GM18499 (cell line): ENCODE measurements around the gene GLTPD2.
"Not testable (repeated sequence)": the region's sequence is repeated elsewhere in the genome, so short reads cannot be mapped to it uniquely, and the experiment has no call there.

Source experiments
- ATAC-seq: cut with Tn5 transposase; IDR thresholded peaks from one replicate; pipeline ENCODE4 v1.9.1; 2021; ENCODE audit warnings: moderate number of reproducible peaks; ENCODE audit not compliant: insufficient read depth, unreplicated experiment

GLTPD2 gene

DNA sequence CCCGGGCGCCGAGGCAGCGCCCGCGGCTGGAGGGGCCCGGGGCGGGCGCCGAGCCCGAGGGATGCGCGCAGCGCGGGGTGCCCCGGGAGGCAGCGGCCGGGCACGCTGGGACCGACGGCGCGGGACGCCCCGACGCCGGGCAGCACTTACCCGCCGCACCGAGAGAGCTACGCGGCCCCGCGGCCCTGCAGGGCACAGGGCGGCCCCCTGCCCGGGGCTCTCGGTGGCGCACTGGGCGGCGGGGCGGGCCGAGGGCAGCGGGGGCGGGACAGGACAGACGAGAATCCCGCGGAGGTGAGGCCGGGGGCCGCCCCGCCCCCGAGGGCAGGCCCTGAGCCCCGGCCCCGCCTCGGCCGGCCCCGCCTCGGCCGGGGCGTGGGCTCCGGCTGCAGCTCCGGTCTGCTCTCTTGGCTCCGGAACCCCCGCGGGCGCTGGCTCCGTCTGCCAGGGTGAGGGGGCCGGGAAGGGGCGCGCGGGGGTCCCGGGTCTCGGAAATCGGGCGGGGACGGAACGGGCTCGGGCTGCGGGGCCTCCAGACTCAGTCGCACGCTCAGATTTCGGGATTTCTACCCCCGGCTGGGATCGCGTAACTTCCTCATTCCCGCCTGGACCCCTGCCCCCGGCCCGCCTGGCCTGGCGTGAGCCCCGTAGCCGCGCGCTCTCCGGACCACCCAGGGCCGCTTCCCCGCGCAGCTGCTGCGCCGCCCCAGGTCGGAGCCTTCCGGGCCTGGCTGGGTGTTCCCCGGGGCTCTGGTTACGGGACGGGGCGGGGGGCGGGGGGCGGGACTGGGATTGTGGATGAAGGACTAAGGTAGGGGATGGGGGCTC is 18.2 kb downstream of the GLTPD2 start, which contains the start of gene PLD2:
Gene PLD2 (plus strand): TSS at position 376 of the 828 bp plus-strand sequence. CDS start 621 bp downstream, outside the sequence.
- no peak for ATAC-seq

DNA sequence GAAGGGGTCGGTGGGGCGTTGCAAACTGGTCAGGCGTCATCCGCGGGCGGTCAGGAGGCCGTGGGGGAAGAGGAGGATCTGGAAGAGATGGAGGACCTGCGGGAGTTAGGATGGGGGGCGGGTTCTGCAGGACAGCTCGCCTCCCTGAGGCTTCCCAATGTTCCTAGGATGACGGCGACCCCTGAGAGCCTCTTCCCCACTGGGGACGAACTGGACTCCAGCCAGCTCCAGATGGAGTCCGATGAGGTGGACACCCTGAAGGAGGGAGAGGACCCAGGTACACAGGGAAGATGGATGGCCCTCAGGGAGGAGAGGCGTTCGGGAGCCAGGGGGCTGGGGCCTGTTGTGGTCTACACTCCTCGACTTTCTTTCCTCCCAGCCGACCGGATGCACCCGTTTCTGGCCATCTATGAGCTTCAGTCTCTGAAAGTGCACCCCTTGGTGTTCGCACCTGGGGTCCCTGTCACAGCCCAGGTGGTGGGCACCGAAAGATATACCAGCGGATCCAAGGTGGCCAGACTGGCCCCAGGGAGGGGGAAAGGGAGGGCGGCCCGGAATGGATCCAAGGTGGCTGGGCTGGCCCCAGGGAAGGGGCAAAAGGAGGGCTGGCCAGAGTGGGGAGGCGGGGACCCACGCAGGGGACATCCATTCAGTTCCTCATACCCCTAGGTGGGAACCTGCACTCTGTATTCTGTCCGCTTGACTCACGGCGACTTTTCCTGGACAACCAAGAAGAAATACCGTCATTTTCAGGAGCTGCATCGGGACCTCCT is 19.0 kb downstream of the GLTPD2 start:
- no peak for ATAC-seq

DNA sequence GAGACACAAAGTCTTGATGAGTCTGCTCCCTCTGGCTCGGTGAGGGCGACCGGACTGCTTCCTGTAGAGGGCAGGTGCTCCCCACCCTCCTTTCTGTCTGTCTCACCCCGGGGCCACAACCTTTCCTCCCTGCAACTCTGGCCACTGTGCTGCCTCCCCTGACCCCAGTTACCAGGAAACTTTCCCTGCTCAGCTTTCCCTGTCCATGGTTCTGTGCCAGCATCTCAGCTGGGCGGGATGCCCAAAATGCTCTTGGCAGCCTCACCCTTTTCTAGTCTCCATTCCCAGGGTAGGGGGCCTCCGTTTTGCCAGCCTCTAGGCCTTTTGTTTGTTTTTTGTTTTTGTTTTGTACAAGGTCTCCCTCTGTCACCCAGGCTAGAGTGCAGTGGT is 19.6 kb downstream of the GLTPD2 start:
- no peak for ATAC-seq

DNA sequence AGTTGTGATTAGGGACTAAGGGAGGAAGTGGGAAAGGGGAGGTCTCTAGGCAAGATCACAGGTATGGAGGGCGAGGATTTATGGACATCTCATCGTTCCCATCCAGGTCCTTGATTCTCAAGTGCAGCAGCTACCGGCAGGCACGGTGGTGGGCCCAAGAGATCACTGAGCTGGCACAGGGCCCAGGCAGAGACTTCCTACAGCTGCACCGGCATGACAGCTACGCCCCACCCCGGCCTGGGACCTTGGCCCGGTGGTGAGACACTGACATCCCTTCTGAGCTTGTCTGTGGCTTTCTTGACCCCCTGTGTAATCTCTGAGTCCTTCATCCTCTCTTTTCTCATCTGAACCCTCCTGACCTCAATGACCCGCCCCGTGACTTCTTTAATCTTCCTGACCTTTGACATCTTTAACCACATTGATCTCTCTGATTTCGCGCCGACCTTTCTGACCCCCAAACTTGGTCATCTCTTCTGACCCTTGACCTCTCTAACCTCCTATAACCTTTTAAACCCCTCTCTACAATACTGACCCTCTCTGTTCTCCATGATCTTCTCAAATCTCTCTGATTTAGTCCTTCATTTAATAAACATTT is 22.0 kb downstream of the GLTPD2 start:
- ATAC-seq, result no peak

DNA sequence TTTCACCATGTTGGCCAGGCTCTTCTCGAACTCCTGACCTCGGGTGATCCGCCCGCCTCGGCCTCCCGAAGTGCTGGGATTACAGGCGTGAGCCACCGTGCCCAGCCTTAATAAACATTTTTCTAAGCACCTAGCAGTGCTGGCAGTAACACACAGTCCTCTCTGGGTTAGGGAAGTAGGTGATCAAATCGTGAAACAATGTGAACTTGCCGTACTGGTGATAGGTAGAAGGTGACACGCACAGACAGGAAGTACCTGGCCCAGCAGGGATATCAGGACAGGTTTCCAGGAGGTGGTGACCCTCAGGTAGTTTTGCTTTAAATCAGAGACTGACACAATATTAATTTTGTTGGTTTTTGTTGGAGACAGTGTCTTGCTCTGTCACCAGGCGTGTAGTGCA is 22.7 kb downstream of the GLTPD2 start:
- no peak for ATAC-seq

DNA sequence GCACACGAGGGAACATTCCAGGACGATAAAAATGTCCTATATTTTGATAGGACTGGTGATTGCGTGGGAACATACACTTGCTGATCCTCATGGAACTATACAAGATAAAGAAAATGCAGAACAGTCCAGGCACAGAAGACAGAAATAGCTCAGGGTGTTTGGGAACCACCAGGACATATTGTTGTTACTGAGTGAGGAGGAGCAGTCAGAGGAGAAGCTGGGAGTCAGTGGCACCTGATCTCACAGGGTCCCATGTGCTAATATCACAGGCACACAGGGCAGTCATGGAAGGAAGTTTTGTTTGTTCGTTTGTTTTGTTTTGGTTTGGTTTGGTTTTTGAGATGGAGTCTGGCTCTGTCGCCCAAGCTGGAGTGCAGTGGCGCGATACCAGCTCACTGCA is 23.9 kb downstream of the GLTPD2 start:
- no peak for ATAC-seq

DNA sequence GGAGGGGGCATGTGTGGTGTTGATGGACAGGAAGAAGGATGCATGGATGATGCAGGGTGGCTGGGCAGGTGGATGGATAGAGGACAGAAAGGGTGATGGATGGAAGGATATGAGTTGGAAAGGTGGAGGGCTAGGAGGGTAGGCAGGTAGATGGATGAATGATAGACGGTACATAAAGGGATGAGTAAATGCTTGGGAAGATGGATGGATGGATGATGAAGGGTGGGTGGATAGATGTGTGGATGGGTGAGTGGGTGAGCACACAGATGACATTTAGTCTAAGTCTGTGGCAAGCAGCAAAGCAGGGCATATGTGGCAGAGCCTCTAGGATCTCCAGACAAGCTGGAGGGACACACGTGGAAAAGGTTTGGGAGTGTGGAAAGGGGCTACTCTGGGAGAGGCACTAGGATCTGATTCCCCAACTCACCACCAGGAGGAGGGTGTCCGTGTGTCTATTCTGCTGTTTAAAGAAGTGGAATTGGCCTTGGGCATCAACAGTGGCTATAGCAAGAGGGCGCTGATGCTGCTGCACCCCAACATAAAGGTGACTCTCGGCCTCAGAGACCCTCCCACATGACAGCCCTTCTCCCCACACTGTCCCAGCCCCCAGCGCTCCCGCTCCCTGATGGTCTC is 26.4 kb downstream of the GLTPD2 start:
- ATAC-seq, result no peak

DNA sequence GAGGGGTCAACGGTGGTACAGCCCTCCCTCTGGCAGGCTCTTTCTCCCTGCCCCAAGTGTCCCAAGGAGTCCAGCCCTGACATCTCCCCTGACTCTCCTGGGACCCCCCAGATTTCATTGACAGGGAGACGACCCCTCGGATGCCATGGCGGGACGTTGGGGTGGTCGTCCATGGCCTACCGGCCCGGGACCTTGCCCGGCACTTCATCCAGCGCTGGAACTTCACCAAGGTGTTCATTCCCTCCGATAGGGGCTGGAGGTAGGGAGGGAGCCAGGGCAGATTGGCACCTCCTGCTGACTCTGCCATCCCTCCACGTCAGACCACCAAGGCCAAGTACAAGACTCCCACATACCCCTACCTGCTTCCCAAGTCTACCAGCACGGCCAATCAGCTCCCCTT is 28.1 kb downstream of the GLTPD2 start:
- no peak for ATAC-seq

DNA sequence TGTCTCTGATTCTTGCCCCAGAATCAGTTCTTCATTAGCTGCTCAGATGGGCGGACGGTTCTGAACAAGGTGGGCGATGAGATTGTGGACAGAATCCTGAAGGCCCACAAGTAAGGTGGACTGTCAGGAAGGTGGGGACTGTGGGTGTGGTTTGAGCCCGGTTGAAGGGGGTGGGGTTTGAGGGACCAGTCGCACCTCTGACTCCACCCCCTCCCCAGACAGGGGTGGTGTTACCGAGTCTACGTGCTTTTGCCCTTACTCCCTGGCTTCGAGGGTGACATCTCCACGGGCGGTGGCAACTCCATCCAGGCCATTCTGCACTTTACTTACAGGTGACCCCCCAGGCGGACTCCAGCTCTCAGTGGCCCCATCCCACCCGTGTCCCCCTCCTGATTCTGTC is 29.5 kb downstream of the GLTPD2 start:
- no peak for ATAC-seq

DNA sequence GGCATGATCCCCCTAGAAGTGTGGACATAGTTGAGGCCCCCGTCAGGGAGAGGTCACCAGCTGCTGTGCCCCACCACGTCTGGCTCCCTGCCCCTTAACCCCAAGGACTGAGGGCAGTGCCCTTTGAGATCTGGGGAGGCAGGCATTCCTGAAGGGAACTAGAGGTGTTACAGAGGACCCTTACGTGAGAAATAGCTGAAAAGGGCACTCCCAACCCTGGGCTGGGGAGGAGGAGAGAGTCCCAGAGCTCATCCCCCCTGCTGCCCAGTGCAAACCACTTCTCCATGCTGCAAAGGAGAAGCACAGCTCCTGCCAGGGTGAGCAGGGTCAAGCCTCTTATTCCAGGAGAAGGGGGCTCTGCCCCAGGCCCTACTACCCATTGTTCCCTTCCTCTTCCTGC is 34.1 kb downstream of the GLTPD2 start:
- ATAC-seq, result no peak

DNA sequence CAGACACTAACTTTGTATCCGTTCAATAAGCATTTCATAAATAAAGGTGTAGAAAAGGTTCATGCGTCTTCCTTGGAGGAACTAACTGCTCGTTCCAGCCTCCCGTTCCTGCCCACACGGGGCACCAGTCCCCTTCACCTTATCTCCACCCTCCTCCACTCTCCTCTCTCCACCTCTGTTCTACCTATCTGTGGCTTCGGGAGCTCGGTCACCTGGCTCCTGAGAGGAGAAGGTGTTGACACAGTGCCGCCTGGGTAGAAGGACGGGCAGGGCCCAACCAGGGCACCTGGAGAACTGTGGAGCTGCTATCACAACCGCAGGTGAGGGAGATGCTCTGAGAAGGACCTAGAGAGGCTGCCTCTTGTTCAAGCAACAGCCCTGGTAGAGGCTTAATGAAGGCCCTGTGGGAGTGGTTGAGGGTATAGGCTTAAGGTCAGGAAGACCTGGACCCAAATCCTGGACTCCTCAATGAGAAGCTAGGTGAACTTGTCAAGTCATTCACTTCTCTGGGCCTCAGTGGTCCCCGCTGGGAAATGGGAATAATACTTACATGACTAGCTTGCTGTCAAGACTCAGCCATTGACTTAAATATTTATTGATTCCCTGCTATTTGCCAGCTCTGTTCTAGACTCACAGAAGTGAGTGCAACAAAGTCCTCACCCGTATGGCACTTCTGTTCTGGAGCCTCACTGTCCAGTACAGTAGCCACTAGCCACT is 34.8 kb downstream of the GLTPD2 start:
- no peak for ATAC-seq

DNA sequence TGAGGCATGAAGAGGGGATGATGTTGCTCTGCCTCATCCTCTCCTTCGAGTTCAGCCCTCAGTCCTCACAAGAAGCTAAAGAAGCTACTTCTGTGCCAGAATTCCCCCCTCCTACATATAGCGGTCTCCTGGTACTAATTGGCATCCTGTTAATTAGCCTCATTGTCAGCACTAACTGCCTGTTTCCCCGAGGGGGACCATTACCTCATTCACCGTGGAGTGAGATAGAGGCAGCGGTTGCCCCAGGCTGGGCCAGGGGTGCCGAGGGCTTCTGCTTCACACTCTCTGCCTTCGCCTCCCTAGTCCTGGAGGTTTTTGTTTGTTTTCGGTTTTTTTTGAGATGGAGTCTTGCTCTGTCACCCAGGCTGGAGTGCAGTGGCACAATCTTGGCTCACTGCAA is 38.6 kb downstream of the GLTPD2 start:
- ATAC-seq, result no peak

DNA sequence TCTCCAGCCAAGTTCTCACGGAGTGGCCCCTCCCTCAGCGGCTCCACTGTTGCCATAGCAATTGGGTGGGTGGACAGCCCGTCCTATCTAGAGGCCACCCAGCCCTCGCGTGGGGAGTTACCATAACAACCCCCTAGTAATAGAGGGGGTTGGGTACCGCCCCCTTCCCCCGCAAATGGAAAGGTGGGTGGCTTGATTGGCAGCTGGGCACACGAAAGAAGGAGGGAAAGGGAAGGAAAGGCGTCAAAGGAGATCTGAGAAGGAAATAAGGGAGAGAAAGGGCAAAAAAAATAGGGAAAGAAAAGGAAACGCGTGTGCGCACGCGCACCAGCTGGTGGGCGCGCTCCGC is 44.0 kb downstream of the GLTPD2 start:
- not testable (repeated sequence) for ATAC-seq

DNA sequence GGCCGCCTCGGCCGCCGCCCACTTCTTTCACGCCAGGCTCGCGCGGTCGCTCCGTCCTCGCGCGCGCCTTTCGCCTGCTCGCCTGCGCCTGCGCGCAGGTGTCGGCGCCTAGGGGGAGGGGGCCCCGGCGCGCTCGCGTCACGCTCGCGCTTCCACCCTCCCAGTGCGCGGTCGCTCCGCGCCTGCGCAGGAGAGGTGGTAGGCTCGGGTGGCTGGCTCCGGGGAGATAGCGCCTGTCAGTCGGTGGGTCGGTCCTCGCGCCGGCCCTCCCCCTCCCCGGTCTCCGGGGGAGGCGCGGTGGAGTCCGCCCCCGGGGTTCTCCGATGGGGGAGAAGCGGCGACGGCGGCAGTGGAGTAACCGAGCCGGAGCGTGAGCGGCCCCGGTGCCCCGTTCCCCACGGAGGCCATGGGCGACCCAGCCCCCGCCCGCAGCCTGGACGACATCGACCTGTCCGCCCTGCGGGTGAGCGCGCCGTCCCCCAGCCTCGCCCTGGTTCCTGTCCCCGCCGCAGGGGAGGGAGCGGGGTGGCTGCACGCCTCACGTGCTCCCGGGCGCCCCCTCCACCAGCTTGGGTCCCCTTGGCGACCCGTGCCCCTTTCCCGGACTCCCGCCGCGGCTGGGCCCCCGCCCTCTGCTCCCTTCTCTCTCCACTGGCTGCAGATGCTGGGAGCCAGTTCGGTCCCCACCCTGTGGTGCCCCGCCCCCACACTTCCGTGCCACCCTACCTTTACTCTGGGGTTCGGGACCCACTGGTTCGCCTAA is 44.6 kb downstream of the GLTPD2 start, which contains the start of gene MINK1:
Gene MINK1 (plus strand): TSS at position 163 of the 763 bp plus-strand sequence. CDS start 244 bp downstream, at position 407.
- peak; percentile 45 for ATAC-seq

DNA sequence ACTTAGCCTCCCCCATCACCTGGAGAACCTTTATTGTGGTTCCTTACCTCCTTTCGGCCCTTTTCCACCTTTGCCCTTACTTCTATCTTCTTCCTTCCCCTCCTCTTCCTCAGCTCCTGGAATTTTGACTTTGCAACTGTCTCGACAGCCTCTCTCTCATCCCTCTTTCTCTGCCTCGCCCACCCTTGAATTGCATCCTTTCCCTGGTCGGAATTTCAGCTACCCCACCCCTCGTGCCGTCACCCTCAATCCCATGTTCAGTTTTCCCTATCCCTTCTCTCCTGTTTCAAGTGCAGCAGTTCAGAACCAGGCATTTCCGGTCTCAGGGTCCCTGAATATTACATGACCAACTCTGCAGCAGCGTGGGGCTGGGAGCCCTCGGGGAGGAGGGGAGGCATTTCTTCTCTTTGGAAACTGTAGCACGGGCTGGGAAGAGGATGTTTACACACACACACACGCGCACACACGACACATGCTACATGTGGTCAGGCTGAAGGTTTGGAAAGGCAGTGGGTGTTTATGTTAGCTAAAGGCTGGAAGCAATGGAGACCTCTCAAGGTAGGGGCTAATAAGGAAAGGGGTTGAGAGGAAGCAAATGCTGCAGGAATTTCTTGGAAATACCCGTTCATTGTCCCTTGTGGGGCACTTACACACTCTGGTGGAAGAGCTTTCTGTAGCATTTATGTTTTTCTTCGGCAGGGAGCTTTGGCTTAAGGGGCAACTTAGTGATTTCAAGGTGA is 45.3 kb downstream of the GLTPD2 start:
- ATAC-seq, result no peak

DNA sequence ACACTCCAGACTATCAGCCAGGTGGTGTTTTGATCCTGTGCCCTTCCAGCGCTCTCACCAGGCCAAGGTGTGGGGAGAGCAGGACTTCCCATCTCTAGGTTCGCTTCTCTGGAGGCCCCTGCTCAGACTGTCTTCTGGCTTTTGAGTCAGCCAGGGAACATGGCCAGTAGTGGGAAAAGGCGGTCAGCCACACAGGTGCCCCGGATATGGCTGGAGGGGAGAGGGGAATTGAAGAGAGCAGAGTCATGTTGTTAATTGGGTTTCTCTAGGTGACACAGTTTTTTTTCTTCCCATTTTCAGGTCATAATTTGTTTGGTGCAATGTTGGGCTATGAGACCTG is 45.9 kb downstream of the GLTPD2 start:
- no peak for ATAC-seq

DNA sequence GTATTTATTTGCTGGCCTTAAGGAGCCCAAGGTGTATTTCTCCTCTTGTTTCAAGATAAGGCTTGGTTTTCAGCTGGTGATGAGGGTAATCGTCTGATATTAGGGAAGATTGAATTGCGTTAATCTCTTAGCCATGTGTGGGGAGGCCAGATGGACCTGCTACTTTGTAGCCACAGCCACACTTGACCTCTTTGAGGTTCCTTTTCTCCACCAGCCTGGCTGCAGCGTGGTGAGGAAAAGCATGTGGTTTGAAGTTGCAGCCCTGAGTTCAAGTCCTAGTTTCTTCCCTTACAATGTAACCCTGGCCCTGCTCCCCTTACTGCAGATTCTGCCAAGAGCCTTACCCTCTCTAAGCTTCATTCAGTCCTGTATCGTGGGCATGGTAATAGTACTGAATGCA is 47.5 kb downstream of the GLTPD2 start:
- no peak for ATAC-seq

DNA sequence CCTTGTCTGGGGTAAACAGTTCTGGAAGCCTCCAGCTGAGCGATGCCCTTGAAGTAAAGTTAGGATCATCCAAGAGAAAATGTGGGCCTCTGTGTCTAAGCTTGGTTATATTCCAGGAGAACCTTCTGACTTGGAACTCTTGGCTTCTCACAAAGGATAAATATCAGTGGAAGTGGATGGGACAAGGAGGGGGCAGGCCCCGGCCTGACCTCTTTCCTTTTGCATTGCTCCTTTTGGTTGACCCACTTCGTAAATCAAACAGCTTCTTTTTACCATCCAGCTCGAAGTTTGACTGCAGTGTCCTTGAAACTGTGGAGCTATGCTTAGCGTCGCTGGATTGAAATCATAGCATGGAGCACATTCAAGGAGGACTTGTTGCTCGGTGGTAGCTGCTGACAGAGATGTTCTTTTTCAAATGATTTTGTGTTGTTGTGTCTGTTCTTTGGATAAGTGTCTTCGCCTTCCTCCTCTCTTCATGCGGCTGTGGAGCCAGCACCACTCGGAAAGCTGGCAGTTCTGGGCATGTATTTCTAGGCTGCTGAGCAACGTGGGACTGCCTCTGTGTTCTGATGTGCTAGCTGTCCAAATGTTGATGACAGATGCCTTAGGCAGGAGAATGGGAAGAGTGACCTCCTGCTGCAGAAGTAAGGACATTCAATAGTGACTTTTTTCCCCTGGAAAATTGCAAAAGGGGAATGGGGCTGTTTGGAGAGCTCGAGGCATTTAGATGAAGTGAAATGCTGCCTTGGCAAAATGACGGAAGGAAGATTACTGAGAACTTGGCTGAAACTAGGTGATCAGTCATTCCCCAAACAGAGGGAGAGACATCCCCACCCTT is 48.9 kb downstream of the GLTPD2 start:
- no peak for ATAC-seq
